ENCODE data around the gene TNFSF13B. TPM values are rescaled to one million over a fixed set of nuclear protein-coding genes. Genes with fewer than 3 reads are reported as not detected.
A peak's percentile ranks its signal among the peaks of the same experiment; 100 is the strongest.

TNFSF13B gene
- total and polyA plus RNA-seq, 10 of the 15 experiments (the other 5 are each of a cell fraction or from before 2014, with no cell fraction given), result 11.0 to 64.2 (median 17.0) TPM

DNA sequence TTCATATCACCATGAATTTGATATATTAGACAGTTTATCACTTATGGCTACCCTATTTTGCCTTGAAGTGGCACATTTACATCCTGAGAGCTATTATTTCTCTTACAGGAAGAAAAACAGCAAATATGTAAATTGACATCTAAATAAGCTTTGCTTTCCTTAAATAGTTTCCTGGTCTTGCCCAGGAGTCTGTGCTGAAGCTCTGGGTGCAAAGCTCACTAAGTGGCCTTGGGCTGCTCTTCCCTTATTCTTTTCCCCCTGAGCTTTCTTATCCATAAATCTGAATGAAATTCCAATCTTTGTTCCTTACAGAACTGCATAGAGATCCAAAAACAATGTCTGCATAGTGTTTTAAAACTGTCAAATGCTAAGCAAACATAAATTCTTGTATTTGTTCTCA is 56.3 kb downstream of the TNFSF13B start (continued):
- TF ChIP-seq, protein P1, sequence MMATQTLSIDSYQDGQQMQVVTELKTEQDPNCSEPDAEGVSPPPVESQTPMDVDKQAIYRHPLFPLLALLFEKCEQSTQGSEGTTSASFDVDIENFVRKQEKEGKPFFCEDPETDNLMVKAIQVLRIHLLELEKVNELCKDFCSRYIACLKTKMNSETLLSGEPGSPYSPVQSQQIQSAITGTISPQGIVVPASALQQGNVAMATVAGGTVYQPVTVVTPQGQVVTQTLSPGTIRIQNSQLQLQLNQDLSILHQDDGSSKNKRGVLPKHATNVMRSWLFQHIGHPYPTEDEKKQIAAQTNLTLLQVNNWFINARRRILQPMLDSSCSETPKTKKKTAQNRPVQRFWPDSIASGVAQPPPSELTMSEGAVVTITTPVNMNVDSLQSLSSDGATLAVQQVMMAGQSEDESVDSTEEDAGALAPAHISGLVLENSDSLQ (IDR thresholded peaks at IDR 0.05), result no peak
- TF ChIP-seq CEBPB (IDR thresholded peaks at IDR 0.05; ENCODE audit: borderline replicate concordance in 1 of 2, low read depth in 2 of 2, low read length in 2 of 2), result no peak
- TF ChIP-seq TBL1XR1 (IDR thresholded peaks at IDR 0.05; ENCODE audit: low read depth, low read length), result no peak
- no peak for TF ChIP-seq IRF4 (IDR thresholded peaks at IDR 0.05; ENCODE audit: low read depth, low read length)
- no peak for TF ChIP-seq SP1 (IDR thresholded peaks at IDR 0.05; ENCODE audit: low read depth, low read length)
- TF ChIP-seq ZNF384 (IDR thresholded peaks at IDR 0.05; ENCODE audit: borderline replicate concordance, low read depth, low read length), result no peak

DNA sequence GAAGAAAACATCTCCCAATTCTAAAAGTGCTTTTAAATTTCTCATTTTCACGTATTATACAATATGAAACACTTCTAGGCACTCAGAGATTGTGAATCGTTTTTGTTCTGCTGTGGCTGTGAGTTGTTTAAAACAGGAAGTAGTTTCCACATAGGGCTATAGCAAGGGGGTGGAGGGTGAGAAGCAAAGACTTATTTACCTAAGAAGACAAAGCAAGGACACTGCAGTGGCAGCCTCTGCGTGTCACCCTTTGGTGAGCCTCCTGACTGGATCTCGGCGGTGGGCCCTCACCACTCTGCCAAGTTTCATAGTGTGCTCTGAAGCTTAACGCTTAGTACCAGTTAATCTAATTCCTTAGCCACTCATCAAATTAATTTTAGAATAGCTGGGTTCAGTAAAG is 56.8 kb downstream of the TNFSF13B start:
- ChIA-PET POLR2A (no interaction called here), CTCF (interaction anchor here (1.0 to 5.5 kb wide), 6 partner anchors 9 to 569 kb away, joined by 3 to 43 read pairs (median 6); no protein-coding TSS in a partner anchor), RAD21 (ENCODE audit: unreplicated experiment) (interaction anchor here (0.8 to 3.8 kb wide), 5 partner anchors 9 to 569 kb away, joined by 3 to 19 read pairs (median 4); no protein-coding TSS in a partner anchor), SMC1A (ENCODE audit: uncharacterized antibody, unreplicated experiment) (interaction anchor here (0.6 to 3.9 kb wide), 12 partner anchors 9 to 586 kb away, joined by 3 to 22 read pairs (median 4); partner anchors contain the start of gene TNFSF13B)
- WGBS (ENCODE audit: insufficient coverage, insufficient replicate concordance, low lambda C conversion rate, missing lambda C conversion rate), result 8% methylated on average over 6 of the region's 6 CpGs
- no peaks in the 10 kb centered on the region for H3K4me1 ChIP-seq (ENCODE audit: control insufficient read depth, insufficient read depth, low read length)
- FAIRE-seq (peak; percentile 47), ATAC-seq (peak; percentile 91), DNase-seq (ENCODE audit: low read depth, low spot score) (peak; percentile 8)
- no peak overlapping the region for H2AFZ ChIP-seq (ENCODE audit: control insufficient read depth, low read depth, low read length)
- H3K79me2 ChIP-seq (ENCODE audit: control insufficient read depth, insufficient read depth, low read length), result no peaks in the 10 kb centered on the region
- BruUV-seq (replicated peaks), result no TSS peak
- no peak overlapping the region for H3K4me3 ChIP-seq
- H3K36me3 ChIP-seq (ENCODE audit: control insufficient read depth in 2 of 2, insufficient read depth in 2 of 2, low read length in 1 of 2), result no peaks in the 10 kb centered on the region
- H3K27ac ChIP-seq (ENCODE audit: control insufficient read depth, insufficient read depth), result no peak overlapping the region
- no peaks in the 10 kb centered on the region for H3K9me3 ChIP-seq (replicated peaks; ENCODE audit: control insufficient read depth, insufficient read depth, low read length)
- peak overlapping the region; percentile 22; the same call in 1 of the 2 replicates for H3K4me2 ChIP-seq (ENCODE audit: control insufficient read depth, insufficient read depth)
- H4K20me1 ChIP-seq (ENCODE audit: control insufficient read depth, insufficient read depth), result no peaks in the 10 kb centered on the region
- in situ Hi-C loops (cut with MboI), result loop anchor here (5.0 kb wide), 1 partner anchor 566 kb away; no protein-coding TSS in a partner anchor
- no peaks in the 10 kb centered on the region for H3K27me3 ChIP-seq (replicated peaks in 1 of 2; ENCODE audit: control insufficient read depth in 2 of 2, insufficient read depth in 2 of 2, low read length in 1 of 2)
- intact Hi-C loops (cut with micrococcal nuclease; ENCODE audit: unreplicated experiment), result no loop called here
- no peak overlapping the region for H3K9ac ChIP-seq (ENCODE audit: control insufficient read depth, insufficient read depth, low read length)
- TF ChIP-seq SRF (IDR thresholded peaks at IDR 0.05; ENCODE audit: low read depth in 2 of 2, low read length in 2 of 2) (peak; percentile 60 to 93), ZSCAN29 (IDR thresholded peaks at IDR 0.05) (no peak)
- TF ChIP-seq, protein P2, sequence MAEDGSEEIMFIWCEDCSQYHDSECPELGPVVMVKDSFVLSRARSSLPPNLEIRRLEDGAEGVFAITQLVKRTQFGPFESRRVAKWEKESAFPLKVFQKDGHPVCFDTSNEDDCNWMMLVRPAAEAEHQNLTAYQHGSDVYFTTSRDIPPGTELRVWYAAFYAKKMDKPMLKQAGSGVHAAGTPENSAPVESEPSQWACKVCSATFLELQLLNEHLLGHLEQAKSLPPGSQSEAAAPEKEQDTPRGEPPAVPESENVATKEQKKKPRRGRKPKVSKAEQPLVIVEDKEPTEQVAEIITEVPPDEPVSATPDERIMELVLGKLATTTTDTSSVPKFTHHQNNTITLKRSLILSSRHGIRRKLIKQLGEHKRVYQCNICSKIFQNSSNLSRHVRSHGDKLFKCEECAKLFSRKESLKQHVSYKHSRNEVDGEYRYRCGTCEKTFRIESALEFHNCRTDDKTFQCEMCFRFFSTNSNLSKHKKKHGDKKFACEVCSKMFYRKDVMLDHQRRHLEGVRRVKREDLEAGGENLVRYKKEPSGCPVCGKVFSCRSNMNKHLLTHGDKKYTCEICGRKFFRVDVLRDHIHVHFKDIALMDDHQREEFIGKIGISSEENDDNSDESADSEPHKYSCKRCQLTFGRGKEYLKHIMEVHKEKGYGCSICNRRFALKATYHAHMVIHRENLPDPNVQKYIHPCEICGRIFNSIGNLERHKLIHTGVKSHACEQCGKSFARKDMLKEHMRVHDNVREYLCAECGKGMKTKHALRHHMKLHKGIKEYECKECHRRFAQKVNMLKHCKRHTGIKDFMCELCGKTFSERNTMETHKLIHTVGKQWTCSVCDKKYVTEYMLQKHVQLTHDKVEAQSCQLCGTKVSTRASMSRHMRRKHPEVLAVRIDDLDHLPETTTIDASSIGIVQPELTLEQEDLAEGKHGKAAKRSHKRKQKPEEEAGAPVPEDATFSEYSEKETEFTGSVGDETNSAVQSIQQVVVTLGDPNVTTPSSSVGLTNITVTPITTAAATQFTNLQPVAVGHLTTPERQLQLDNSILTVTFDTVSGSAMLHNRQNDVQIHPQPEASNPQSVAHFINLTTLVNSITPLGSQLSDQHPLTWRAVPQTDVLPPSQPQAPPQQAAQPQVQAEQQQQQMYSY (CRISPR knock-in tag; IDR thresholded peaks at IDR 0.05), result no peak
- TF ChIP-seq, protein P3, sequence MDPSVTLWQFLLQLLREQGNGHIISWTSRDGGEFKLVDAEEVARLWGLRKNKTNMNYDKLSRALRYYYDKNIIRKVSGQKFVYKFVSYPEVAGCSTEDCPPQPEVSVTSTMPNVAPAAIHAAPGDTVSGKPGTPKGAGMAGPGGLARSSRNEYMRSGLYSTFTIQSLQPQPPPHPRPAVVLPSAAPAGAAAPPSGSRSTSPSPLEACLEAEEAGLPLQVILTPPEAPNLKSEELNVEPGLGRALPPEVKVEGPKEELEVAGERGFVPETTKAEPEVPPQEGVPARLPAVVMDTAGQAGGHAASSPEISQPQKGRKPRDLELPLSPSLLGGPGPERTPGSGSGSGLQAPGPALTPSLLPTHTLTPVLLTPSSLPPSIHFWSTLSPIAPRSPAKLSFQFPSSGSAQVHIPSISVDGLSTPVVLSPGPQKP (IDR thresholded peaks at IDR 0.05; ENCODE audit: low read depth, low read length), result peak; percentile 89

Data from GM12878 (cell line).